Fibroblast of upper back skin (primary cell): Measurements from ENCODE around the gene FOXE1.

ENCODE experiments used
- DNase-seq: peaks from one replicate; pipeline ENCODE4 v3.0.0-alpha.2; 2013

FOXE1 gene

GRCh38 chr9:97848480-97849237, 4.4 kb upstream of the FOXE1 start:
- no peak for DNase-seq

DNA sequence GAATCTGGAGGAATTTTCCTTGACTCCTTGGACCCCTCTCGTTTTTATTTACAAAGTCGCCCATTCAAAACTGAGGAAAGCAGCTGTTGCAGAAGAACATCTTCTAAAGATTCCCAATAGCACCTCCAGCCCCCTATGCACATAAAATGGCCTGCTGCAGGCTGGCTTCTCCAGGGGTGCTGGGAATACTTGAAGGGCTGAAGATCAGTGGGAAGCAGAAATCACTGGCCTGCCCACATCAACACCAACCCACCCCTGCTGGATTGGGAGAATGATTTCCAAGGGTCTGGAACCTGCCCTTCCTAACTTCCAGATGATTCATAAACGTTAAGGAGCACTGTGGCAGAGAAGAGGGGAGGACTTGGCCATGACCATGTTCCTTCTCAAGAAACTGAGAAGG, 3.0 kb upstream of the FOXE1 start:
- no peak for DNase-seq

- DNase-seq = no peak
Measured at GRCh38 chr9:97850746-97851445, 2.1 kb upstream of the FOXE1 start.

DNA sequence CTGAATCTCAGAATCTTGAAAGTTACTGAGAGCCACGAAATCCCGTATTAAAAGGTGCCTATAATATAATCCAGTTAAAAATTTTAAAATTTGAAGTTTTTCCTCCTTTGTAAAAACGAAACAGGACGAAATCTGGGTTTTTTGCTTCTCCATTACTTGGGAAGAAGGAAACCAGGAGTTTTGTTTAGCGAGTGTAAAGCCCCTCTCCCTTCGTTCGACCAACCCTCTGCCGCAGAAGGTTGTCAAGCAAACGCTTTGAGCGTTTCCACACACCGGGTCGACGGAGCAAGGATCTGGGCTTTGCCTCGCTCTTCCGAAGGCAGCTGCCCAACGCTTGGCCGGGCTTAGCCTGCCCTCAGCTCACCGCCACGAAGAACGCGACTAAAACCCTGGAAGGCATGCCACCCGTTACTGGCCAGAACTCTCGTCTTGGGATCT, 1.6 kb upstream of the FOXE1 start:
- DNase-seq = no peak

- no peak for DNase-seq
Measured at GRCh38 chr9:97852001-97852398, 1.0 kb upstream of the FOXE1 start.

DNA sequence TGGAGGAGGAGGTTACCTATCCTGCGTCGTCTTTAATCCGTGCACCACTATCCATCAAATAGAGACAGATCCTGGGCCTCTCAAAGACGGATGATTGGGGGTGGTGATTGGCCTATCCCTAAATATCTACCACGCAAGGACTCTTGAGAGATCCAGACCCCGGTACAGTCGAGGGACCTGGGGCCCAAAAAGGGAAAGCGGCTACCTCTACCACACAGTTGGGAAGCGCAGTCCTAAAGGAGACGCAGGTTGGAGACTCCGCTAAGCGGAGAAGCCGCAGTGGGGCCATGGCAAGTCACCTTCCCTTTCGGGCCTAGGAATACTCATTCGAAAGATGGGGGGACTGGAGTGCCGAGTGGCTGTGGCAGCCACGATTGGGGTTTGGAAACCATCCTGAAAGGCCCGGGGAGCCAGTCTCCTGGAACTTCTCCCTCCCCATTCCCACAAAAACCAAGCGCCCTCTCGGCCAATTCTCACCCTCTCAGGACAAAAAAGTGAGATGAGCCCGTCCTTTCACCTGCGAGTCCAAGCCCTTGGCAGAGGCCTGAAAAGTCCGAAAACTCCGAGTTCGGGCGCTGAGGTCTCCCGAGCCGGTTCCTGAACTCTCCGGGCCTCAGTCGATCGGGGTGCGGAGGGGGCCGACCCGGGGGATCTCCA, 499 bp upstream of the FOXE1 start:
- DNase-seq = no peak

DNA sequence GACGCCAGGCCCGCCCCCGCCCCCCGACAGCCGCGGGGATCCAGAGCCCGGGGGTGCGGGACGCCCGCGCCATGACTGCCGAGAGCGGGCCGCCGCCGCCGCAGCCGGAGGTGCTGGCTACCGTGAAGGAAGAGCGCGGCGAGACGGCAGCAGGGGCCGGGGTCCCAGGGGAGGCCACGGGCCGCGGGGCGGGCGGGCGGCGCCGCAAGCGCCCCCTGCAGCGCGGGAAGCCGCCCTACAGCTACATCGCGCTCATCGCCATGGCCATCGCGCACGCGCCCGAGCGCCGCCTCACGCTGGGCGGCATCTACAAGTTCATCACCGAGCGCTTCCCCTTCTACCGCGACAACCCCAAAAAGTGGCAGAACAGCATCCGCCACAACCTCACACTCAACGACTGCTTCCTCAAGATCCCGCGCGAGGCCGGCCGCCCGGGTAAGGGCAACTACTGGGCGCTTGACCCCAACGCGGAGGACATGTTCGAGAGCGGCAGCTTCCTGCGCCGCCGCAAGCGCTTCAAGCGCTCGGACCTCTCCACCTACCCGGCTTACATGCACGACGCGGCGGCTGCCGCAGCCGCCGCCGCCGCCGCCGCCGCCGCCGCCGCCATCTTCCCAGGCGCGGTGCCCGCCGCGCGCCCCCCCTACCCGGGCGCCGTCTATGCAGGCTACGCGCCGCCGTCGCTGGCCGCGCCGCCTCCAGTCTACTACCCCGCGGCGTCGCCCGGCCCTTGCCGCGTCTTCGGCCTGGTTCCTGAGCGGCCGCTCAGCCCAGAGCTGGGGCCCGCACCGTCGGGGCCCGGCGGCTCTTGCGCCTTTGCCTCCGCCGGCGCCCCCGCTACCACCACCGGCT, 1.0 kb downstream of the FOXE1 start:
- peak; percentile 9 for DNase-seq

DNA sequence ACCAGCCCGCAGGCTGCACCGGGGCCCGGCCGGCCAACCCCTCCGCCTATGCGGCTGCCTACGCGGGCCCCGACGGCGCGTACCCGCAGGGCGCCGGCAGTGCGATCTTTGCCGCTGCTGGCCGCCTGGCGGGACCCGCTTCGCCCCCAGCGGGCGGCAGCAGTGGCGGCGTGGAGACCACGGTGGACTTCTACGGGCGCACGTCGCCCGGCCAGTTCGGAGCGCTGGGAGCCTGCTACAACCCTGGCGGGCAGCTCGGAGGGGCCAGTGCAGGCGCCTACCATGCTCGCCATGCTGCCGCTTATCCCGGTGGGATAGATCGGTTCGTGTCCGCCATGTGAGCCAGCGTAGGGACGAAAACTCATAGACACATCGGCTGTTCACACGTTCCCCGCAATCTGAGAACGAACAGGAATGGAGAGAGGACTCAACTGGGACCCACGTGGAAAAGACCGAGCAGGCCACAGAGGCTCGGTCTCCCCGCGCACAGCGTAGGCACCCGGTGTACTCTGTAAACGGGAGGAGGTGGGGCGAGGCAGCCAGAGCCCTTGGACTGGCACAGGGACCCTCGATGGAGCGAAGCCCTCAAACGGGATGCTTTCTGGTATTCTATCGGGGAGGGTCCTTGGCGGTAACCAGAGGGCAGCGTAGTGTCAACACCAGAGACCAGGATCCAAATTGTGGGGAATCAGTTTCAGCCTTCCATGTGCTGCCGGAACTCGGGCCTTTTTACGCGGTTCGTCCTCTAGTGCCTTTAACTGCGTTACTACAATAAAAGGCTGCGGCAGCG, 1.9 kb downstream of the FOXE1 start:
- DNase-seq = no peak

DNA sequence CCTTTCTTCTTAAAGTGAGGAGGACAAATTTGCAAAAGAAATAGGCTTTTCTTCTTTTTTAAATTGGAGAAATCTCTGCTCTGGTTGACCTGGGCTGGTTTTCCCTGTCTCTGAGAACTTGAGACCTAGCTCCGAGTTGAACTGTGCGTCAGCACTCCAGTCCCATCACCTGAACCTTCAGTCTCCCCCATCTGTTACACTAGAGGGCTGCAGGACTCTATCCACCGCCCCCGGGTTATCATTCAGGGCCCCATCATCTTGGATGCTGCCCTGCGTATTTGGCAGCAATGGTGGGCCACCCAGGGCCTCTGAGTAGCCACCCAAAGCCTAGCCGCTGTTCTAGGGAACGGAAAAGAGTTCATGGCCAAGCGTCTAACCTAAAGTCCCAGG, 2.5 kb downstream of the FOXE1 start:
- no peak for DNase-seq

DNA sequence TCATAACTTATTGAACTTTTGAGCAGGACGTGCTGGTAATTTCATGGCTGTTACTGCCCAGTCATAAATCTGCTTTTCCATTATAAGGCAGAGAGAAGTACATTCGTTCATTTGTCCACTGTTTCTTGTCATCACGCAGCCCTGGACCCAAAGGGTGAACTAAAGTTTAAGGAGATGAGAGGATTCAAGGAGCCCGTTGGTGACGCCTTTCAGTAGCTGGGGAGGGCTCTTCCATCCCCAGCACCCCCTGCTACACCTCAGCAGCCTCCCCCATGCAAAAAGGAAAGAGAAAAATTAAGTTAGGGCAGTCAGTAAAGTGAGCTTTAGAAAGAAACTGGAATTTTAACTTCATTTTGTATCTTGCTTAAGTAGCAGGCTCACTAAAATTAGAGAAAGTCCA, 2.9 kb downstream of the FOXE1 start:
- DNase-seq = no peak

- DNase-seq = no peak
Measured at GRCh38 chr9:97856857-97857605, 4.0 kb downstream of the FOXE1 start.

DNA sequence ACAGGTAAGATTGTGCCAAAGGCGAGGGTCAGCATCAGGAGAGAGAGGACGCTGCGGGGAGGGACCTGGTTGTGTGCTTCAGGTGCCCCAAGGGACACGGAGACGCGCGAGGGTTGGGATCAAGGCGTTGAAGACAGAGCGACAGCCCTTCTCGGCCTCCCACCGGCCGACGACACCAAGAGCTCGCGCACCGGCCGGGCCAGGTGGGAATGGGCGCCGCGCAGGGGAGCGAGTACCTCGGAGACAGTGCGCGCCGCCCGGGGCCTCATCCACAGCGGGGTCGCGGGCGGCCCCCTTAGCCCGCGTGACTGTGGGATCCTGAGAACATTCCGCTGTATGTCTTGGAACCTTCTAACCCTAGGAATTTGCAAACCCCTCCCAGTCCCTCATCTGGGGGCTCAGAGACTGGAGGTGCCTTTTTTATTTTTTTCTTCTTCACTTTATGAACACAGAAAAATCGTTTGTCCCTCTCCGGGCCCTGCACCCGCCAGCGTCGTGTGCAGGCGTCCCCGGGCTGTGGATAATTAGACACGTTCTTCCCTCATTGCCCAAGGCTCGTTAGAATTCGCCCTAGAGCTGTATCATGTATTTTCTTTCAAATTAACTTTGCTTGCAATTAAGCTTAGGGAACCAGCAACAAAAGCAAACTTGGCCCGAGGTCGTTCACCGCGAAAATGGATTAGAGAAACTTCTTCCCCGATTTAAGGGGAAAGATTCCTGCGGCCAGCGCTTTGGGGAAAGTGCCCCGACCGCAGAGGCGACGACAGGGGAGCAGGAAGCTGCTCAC, 4.8 kb downstream of the FOXE1 start:
- no peak for DNase-seq

- no peak for DNase-seq
Measured at GRCh38 chr9:97858393-97858713, 5.3 kb downstream of the FOXE1 start.

GRCh38 chr9:97858826-97859225, 5.8 kb downstream of the FOXE1 start:
- DNase-seq = no peak

GRCh38 chr9:97859346-97859745, 6.3 kb downstream of the FOXE1 start:
- DNase-seq = no peak

GRCh38 chr9:97860451-97861147, 7.6 kb downstream of the FOXE1 start:
- no peak for DNase-seq

GRCh38 chr9:97861148-97861475, 8.1 kb downstream of the FOXE1 start:
- DNase-seq = no peak

GRCh38 chr9:97863314-97863713, 10.3 kb downstream of the FOXE1 start:
- DNase-seq = no peak

GRCh38 chr9:97864396-97864795, 11.4 kb downstream of the FOXE1 start:
- DNase-seq = no peak

GRCh38 chr9:97866300-97866699, 13.3 kb downstream of the FOXE1 start:
- DNase-seq = no peak
